Fibroblast of skin of scalp (primary cell): ENCODE results near the gene NDE1.

ENCODE experiments used
- DNase-seq: peaks from one replicate; pipeline ENCODE4 v3.0.0-alpha.2; 2013

NDE1 gene

DNA sequence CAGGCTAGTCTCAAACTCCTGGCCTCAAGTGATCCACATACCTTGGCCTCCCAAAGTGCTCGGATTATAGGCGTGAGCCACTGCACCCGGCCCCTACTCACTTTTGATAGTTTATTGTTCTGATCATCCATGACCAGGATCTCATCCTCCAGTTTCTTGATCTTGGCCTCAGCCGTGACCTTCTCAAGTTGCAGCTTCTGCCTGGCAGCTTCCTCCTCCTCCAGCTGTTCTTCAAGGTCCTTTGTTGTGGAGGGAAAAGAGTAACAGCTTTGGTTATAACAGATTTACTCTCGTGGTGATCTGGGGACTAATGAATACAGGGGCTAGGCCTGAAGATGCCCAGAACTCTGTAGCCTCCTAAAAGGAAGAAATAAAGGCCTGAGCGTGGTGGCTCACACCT, 89.9 kb downstream of the NDE1 start:
- DNase-seq = no peak

DNA sequence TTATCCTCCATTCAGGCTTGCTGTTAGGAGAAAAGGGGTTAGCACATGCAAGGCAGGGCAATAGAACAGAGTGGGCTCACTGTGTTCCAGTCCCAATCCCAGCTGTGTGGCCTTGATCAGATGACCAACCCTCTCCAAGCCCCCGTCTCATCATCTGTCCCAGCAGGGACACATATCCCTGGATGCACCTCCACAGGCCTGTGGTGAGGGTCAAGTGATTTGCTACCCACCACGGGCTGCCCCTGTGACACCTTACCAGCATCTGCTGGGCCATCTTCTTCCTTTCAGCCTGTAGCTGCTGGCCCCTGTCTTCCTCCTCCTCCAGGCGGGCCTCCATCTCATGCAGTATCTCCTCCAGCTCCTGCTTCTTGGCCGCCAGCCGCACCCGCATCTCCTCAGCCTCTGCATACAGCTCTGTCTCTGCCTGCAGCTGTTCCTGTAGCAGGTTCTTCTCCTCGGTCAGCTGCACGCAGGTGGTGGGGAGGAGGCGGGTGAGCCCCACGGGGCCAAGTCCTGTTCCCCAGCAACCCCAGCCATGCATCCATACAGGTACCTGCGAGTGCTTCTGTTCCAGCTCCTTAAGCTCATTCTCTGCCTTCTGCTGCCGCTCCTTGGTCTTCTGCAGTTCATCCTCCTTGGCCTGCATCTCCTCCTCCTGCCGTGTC, 91.3 kb downstream of the NDE1 start:
- DNase-seq = no peak

DNA sequence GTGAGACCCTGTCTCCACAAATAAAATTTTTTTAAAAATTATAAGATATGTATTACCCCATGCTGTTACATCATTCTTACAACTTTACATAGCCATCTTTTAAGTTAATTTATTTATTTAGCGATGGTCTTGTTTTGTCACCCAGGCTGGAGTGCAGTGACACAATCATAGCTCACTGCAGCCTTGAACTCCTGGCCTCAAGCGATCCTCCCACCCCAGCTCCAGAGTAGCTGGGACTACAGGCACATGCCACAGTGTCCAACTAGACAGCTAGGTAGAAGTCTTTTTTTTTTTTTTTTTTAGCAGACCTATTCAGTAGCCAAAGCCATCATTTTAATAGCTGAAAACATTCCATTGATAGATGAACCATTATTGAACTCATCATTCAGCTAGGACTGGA, 92.7 kb downstream of the NDE1 start:
- DNase-seq = no peak

DNA sequence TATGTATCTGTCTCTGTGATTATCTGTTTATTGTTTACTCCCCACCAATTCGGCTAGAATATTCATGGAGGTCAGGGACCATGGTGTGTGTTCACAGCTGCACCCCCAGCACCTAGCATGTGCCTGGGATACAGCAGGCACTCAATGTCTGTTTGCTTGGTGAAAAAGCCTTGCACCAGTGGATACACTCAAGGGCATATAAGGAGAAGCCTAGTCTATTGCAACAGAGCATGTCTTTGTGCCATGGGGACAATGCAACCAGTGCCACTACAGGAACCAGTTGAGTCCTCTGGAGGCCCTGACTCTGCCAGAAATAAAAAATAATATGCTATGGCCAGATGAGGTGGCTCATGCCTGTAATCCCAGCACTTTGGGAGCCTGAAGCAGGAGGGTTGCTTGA, 93.6 kb downstream of the NDE1 start:
- DNase-seq = no peak

DNA sequence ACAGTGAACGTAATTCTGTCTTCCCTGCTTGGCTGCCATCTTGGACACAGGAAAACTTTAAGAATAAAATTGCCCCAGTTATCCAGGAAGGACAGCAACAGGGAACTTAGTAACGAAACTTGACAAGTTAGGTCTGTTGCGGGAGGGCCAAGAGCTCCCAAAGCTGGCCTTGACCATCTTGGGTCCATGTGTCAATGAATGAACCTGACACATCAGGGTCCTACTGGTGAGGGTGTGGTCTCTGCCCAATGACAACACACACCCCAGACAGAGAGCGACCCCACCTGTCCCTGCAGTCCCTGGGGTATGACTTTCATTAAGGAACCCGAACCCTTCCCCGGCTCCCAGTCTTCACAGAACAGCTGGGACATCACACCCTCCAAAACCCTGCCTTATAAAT, 96.3 kb downstream of the NDE1 start:
- no peak for DNase-seq

DNA sequence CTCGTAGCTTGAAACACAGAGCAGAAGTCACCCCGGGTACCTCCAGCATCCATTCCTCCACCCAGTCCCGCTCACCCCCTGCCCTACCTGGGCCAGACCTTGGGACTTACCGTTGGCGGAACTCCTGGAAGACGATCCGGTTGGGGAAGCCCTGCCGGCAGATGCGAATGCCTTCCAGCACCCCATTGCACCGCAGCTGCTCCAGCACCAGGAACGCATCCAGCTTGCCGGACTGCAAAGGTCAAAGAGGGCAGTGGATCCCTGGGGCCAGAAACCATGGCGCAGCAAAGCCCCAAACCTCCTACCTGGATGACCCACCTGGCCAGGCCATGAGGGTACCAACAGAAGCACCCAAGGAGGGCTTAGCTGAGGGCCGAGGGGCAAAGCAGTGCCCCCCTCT, 97.9 kb downstream of the NDE1 start:
- no peak for DNase-seq

DNA sequence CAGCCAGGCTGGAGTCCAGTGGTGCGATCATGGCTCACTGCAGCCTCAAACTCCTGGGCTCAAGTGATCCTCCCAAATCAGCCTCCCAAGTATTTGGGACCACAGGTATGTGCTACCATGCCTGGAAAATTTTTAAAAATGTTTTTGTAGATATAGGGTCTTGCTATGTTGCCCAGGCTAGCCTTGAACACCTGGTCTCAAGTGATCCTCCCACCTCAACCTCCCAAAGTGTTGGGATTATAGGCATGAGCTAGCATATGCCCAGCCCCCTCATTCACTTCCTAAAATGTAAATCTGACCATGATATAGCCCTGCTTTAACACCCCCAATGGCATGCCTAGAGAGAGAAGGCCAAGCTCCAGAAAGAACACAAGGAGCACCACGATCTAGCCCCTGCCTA, 98.6 kb downstream of the NDE1 start:
- no peak for DNase-seq

DNA sequence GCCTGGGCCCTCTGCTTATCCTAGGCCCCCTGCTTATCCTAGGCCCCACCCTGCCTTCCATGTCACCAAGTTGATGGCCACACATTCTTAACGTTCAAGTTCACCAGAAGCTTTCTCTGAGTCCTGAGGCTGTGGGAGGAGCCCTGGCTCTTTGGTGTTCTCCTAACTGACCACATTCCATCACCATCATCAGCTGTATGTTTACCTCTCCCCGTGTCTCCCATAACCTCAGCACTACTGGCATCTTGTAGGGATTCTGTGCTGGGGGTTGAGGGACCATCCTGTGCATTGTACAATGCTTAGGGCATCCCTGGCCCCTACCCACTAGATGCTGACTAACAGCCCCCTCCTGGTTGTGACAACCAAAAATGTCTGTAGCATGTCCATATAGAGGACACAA, 99.3 kb downstream of the NDE1 start:
- no peak for DNase-seq

DNA sequence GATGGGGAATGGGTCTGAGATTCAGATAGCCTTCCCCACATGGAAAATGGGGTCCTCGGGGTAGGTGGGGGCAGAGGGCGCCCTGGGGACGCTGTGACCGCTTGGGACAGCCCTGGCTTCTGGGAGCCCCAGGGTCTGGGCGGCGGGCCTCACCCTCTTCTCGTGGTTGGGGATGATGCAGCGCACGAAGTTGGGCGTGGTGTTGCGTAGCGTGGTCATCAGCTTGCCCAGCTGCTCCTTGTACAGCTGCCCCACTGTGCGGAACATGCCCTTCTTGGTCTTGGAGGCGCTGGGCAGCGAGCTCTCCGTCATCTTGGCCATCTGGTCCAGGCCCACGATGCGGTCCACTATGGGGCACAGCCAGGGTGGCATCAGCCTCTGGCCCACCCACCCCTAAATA, 99.9 kb downstream of the NDE1 start:
- DNase-seq = no peak

DNA sequence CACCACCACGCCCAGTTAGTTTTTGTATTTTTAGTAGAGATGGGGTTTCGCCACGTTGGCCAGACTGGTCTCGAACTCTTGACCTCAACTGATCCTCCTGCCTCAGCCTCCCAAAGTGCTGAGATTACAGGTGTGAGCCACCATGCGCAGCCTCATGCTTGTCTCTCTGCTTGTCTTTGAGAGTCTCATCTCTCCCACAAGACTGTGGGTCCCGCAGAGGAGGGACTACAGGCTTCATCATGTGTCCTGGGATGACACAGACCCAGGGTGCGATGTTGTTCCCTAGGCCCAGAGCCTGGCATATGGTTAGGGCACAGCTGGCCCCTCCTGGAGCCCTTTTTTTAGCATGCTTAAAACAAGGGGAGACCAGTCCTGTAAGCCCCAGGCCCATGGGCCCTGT, 101.9 kb downstream of the NDE1 start:
- no peak for DNase-seq

DNA sequence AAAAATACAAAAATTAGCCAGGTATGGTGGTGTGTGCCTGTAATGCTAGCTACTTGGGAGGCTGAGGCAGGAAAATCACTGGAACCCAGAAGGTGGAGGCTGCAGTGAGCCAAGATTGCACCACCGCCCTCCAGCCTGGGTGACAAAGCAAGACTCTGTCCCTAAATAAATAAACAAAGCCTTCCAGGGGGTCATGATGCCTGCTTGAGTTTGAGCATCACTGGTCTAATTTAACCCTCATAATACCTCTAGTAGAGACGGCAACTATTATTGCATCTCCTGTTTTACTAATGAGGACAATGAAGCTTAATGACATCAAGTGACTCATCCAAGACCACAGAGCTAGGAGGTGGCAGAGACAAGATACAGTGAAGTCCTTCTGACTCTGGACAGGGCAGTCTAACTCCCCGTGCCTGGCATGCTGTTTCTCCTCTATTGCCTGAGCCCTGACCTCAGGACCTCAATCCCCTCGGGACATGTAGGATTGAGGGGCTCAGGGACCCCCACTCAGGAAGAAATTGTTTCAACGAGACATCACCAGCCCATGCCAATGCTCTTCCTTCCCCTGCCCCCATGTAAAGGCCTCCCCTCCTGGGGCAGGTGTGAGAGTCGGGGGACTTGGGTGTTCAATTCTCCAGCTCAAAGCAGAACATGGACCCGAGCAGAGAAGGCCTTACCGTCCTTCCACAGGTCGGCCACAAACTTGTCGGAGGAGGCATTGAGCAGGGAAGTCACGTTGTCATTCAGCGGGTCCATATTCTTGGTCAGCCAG, 102.9 kb downstream of the NDE1 start:
- DNase-seq = no peak

DNA sequence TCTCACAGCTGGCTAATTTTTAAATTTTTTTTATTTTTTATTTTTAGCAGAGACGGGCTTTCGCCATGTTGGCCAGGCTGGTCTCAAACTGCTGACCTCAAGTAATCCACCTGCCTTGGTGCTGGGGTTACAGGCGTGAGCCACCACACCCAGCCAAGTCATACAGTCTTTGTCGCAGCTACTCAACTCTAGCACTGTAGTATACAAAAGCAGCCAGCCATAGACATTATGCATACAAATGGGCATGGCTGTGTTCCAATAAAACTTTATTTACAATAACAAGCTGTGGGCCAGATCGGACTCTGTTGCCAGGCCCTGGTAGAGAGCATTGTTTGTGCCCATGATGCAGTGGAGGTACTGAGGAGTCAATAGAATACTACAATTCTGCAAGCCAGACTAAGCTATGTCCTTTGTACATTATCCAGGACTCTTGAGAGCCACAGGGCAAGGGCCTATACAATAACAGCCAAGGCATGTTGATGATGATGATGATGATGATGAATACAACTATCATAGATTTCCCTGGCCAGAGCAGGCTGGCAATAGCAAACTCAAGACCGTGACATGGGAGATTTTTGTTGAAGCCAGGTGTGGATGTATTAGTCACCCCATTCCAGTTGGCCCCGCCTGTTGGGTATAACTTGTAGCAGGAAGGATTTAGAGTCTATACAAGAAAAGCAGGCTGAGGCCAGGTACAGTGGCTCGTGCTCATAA, 104.9 kb downstream of the NDE1 start:
- DNase-seq = no peak

DNA sequence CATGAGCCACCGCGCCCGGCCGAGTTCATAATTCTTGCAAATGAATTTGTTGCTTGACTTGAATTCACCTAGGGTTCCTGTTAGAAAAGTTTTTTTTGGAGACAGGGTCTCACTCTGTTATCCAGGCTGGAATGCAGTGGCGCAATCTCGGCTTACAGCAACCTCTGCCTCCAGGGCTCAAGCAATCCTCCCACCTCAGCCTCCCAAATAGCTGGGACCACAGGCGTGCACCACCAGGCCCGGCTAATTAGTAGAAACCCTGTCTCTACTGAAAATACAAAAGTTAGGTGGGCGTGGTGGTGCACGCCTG, 107.0 kb downstream of the NDE1 start:
- no peak for DNase-seq

DNA sequence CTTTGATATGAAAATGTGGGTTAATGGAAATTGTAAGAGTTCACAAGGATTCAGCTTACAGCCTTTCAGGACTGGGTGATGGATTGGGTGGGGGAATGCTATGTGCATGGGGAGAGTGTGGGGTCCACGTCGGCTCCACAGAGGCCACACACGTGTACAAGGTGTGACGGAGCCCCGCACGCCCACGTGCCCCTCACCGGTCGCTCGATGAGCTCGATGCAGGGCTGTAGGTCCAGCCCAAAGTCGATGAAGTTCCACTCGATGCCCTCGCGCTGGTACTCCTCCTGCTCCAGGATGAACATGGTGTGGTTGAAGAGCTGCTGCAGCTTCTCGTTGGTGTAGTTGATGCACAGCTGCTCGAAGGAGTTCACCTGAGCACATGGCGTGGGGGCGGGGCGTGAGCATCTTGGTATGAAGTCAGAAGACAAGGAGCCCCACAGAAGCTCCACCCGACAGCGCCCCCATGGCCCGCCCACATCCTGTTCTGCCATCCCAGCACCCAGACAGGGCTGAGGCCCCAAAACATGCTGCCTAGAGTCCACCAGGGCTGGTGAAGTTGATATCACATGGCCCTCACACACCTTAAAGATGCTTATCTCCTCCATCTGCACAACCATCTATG, 107.7 kb downstream of the NDE1 start:
- no peak for DNase-seq

DNA sequence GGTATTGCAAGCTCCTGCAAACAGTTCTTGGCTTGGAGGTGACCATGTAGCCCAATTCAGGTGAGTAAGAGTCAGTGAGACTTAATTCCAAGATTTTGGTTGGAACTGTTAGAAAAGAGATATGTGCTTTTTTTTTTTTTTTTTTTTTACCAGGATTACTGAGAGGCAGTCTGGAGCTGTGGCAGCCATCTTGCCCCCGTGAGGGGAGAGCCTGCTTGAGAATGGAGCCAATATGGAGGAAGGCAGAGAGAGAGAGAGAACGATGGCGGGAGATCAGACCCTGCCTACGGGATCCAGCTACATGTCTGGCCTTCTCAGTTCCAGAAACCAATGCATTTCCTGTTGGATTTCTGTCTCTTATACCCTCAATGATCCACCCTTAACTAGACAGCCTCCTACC, 109.0 kb downstream of the NDE1 start:
- no peak for DNase-seq

DNA sequence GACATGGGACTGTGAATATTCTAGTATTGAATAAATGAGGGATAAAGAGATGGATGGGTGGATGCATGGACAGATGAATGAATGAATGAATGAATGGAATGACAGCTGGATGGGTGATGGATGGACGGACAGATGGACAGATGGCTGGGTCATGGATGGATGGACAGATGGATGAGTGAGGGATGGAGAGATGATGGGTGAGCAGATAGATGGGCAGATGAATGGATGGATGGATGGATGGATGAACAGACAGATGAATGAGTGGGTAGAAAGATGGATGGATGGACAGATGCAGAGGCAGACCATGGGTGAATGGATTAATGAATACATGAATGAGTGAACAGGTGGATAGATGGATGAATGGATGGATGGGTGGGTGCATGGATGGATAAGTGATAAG, 110.1 kb downstream of the NDE1 start:
- no peak for DNase-seq

DNA sequence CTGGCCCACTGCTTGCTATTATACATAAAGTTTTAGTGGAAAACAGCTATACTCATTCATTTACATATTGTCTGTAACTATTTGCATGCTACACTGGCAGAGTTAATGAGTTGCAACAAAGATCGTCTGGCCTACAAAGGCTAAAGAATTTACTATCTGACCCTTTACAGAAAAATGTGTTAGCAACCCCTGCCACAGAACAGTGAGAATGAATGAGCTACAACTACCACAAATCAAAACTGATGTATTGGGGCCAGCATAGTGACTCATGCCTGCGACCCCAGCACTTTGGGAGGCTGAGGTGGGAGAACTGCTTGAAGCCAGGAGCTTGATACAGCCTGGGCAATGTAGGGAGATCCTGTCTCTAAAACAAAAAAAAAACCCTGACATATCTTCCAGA, 114.1 kb downstream of the NDE1 start:
- no peak for DNase-seq

DNA sequence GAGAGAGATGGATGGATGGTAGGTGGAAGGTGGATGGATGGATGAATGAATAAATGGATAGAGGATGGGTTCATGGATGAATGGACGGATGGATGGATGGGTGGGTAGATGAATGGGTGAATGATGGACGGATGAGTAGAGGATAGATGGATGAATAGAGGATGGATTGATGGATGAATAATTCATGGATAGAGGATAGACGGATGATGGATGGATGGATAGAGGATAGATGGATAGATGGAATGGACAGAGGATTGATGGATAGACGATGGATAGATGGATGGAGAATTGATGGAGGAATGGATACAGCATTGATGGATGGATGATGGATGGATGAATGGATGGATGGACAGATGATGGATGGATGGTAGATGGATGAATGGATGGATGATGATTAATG, 115.1 kb downstream of the NDE1 start:
- DNase-seq = no peak

DNA sequence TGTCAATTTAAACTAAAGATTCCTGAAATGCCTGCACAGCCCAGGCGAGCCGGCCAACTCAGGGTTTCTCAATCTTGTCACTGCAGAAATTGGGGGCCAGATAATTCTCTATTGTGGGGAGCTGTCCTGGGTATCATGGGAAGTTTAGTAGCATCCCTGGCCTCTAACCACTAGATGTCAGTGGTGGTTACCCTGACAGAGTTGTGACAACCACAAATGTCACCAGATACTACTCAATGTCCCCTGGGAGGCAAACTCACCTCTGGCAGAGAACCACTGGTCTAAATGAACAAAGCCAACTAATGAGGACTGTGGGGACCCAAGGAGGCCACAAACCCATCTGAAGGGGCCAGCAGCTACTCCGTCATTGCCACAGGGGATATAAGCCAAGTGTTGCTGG, 115.8 kb downstream of the NDE1 start:
- peak; percentile 69 for DNase-seq

DNA sequence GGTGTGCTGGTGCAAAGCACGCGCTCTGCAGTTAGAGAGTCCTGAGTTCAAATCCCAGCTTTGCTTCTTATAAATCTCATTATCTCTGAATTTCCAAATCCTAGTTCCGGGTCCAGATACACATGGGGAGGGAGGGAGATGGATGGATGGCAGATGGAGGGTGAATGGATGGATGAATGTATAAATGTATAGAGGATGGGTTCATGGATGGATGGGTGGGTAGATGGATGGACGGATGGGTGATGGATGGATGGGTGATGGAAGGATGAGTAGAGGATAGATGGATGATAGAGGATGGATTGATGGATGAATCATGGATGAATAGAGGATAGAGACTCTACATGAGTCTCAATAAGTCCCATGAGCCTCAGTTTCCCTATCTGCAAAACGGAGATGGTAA, 116.9 kb downstream of the NDE1 start:
- DNase-seq = no peak

DNA sequence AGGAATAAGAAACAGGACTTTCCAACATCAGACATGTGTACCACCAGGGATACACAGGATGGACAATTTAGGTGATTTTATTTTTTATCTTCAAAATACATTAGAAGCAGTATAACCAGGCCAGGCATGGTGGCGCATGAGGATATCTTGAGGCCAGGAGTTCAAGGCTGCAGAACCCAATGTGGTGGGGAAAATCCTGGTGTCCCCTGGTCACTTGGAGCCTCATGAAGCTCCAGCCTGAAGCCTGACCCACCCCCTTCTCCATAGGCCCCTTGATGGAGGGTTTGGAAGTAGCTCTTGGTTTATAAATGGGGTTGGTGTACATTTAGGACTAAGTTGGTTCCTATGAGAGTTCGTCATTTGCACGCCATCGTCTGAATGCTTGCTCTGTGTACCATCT, 118.2 kb downstream of the NDE1 start:
- no peak for DNase-seq

DNA sequence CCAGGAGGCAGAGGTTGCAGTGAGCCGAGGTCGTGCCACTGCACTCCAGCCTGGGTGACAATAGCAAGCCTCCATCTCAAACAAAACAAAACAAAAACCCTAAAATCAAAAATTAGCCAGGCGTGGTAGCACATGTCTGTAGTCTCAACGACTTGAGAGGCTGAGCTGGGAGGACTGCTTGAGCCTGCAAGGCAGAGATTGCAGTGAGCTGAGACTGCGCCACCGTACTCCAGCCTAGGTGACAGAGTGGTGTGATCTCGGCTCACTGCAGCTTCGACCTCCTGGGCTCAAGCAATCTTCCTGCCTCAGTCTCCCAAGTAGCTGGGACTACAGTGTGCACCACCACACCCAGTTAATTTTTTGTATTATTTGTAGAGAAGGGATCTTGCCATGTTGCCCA, 119.2 kb downstream of the NDE1 start:
- DNase-seq = no peak

DNA sequence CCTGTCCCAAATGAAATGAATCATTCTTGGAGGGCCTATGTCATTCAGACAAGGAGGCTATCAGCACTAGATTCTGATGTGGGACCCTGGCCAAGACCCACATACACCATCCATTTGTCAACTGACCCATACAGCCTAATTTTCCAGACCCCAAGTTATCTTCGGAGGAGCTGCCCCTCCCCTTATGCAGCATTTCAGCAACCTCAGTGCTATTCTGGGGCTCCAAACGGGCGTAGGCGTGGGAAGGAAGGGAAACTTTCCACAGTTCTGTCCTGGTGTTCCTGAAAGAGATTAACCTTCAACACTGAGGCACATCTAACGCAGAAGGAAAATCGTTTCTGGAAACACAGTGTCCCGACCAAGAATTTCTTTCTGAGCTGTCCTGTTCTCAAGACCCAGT, 120.1 kb downstream of the NDE1 start:
- DNase-seq = peak; percentile 22

DNA sequence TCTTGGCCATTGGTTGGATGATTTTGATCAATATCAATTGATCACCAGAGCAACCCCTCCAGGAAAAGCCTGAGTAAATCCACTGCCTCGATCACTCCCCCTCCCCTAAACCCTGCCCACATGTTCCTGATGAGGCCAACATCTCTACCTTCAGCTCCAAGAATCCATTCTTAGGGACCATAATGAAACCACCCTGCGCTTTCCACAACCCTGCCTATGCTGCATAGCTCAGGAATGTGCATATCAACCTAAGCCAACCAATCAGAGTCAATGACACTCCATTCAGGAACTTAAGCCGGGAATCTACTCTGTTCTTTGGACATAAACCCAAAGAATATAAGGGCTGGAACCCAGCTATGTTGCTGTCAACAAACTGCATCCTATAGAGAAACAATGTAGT, 120.5 kb downstream of the NDE1 start:
- peak; percentile 57 for DNase-seq
